H9 (cell line): ENCODE measurements around the gene KRTAP5-10. TPM values are rescaled to one million over a fixed set of nuclear protein-coding genes. Genes with fewer than 3 reads are reported as not detected.

Experiments
- DNase-seq: peaks from one replicate; pipeline ENCODE4 v3.0.0-alpha.2; 2017
- H2AFZ ChIP-seq: one replicate; pipeline ENCODE4 v1.6.1; 2013; ENCODE audit warnings: mild to moderate bottlenecking, low read length, control low read depth, moderate library complexity
- H2AK5ac ChIP-seq: 2 replicates; pipeline ENCODE4 v1.6.1; 2013; ENCODE audit warnings: low read length, control low read depth, mixed read lengths; ENCODE audit not compliant: insufficient read length
- H2BK120ac ChIP-seq: one replicate; pipeline ENCODE4 v1.6.1; 2013; ENCODE audit warnings: low read depth, mild to moderate bottlenecking, low read length, control low read depth, inconsistent platforms; ENCODE audit not compliant: poor library complexity, severe bottlenecking
- H2BK12ac ChIP-seq: 2 replicates; pipeline ENCODE4 v1.6.1; 2013; ENCODE audit warnings: low read length, control low read depth, mixed read lengths, low read depth; ENCODE audit not compliant: insufficient read length
- H2BK15ac ChIP-seq: 2 replicates; pipeline ENCODE4 v1.6.1; 2013; ENCODE audit warnings: low read depth, low read length, control low read depth
- H2BK20ac ChIP-seq: one replicate; pipeline ENCODE4 v1.6.1; 2013; ENCODE audit warnings: low read depth, mild to moderate bottlenecking, low read length, control low read depth, inconsistent platforms; ENCODE audit not compliant: poor library complexity, severe bottlenecking
- H2BK5ac ChIP-seq: 2 replicates; pipeline ENCODE4 v1.6.1; 2013; ENCODE audit warnings: low read length, control low read depth, mixed read lengths; ENCODE audit not compliant: insufficient read length
- H3K14ac ChIP-seq: 2 replicates; pipeline ENCODE4 v1.6.1; 2013; ENCODE audit warnings: low read length, control low read depth; ENCODE audit not compliant: insufficient read depth
- H3K18ac ChIP-seq: 2 replicates; pipeline ENCODE4 v1.6.1; 2013; ENCODE audit warnings: low read depth, mild to moderate bottlenecking, mixed read lengths, low read length, control low read depth; ENCODE audit not compliant: insufficient read length
- H3K23ac ChIP-seq: 2 replicates; pipeline ENCODE4 v1.6.1; 2013; ENCODE audit warnings: low read length, control low read depth, mixed read lengths, low read depth; ENCODE audit not compliant: insufficient read length
- H3K23me2 ChIP-seq: 2 replicates; pipeline ENCODE4 v1.6.1; 2013; ENCODE audit warnings: low read depth, mild to moderate bottlenecking, mixed read lengths, low read length, control low read depth; ENCODE audit not compliant: insufficient read length, poor library complexity, severe bottlenecking
- H3K27ac ChIP-seq: 2 replicates; pipeline ENCODE4 v1.5.1; 2013; ENCODE audit warnings: low read length, control low read depth, mixed read lengths, low read depth; ENCODE audit not compliant: insufficient read length
- H3K27me3 ChIP-seq: 2 replicates; pipeline ENCODE4 v1.6.1; 2013; ENCODE audit warnings: low read length, control low read depth, inconsistent platforms; ENCODE audit not compliant: insufficient read depth
- H3K4ac ChIP-seq: 2 replicates; pipeline ENCODE4 v1.6.1; 2013; ENCODE audit warnings: low read depth, mild to moderate bottlenecking, control low read depth, inconsistent platforms, low read length, moderate library complexity
- H3K4me1 ChIP-seq: 2 replicates; pipeline ENCODE4 v1.6.1; 2013; ENCODE audit warnings: low read length, control low read depth, inconsistent platforms; ENCODE audit not compliant: insufficient read depth
- H3K4me2 ChIP-seq: 2 replicates; pipeline ENCODE4 v1.6.1; 2013; ENCODE audit warnings: low read length, control low read depth, mixed read lengths; ENCODE audit not compliant: insufficient read length, insufficient read depth
- H3K56ac ChIP-seq: 2 replicates; pipeline ENCODE4 v1.6.1; 2013; ENCODE audit warnings: low read depth, mild to moderate bottlenecking, mixed read lengths, low read length, control low read depth; ENCODE audit not compliant: insufficient read length
- H3K79me1 ChIP-seq: 2 replicates; pipeline ENCODE4 v1.6.1; 2013; ENCODE audit warnings: low read depth, mild to moderate bottlenecking, moderate library complexity, low read length, control low read depth, inconsistent platforms; ENCODE audit not compliant: insufficient read depth, poor library complexity, severe bottlenecking
- H3K79me2 ChIP-seq: 2 replicates; pipeline ENCODE4 v1.6.1; 2013; ENCODE audit warnings: low read length, control low read depth, inconsistent platforms; ENCODE audit not compliant: insufficient read depth
- H3K9ac ChIP-seq: 2 replicates; pipeline ENCODE4 v1.6.1; 2013; ENCODE audit warnings: low read length, control low read depth, mixed read lengths; ENCODE audit not compliant: insufficient read length; ENCODE audit errors: extremely low read depth
- H3K9me3 ChIP-seq: one replicate; pipeline ENCODE4 v1.6.1; 2013; ENCODE audit warnings: low read depth, low read length, inconsistent platforms; ENCODE audit not compliant: control insufficient read depth
- H3T11ph ChIP-seq: one replicate; pipeline ENCODE4 v1.6.1; 2013; ENCODE audit warnings: mild to moderate bottlenecking, low read length, control low read depth, inconsistent platforms
- H4K20me1 ChIP-seq: one replicate; pipeline ENCODE4 v1.6.1; 2013; ENCODE audit not compliant: control insufficient read depth, insufficient read length, insufficient read depth
- H4K5ac ChIP-seq: 2 replicates; pipeline ENCODE4 v1.6.1; 2013; ENCODE audit warnings: low read depth, mild to moderate bottlenecking, mixed read lengths, low read length, control low read depth; ENCODE audit not compliant: insufficient read length
- H4K8ac ChIP-seq: replicated peaks from 2 replicates; pipeline ENCODE4 v1.6.1; 2013; ENCODE audit warnings: low read length, control low read depth, mixed read lengths, low read depth; ENCODE audit not compliant: insufficient read length
- H4K91ac ChIP-seq: 2 replicates; pipeline ENCODE4 v1.6.1; 2013; ENCODE audit warnings: low read depth, mild to moderate bottlenecking, moderate library complexity, mixed read lengths, low read length, control low read depth; ENCODE audit not compliant: insufficient read length
- H3K27ac Mint-ChIP-seq, 3 experiments: 2 replicates in 2 of 3; 3 replicates in 1 of 3; pipeline ENCODE4 v1.8.0; 2020 to 2021; ENCODE audit warnings: mixed read lengths in 3 of 3, mild to moderate bottlenecking in 1 of 3, moderate library complexity in 1 of 3
- H3K27me3 Mint-ChIP-seq: 2 replicates; pipeline ENCODE4 v1.8.0; 2021; ENCODE audit warnings: low read depth, mild to moderate bottlenecking, moderate library complexity, mixed read lengths
- H3K36me3 Mint-ChIP-seq, 3 experiments: 2 replicates in 2 of 3; 3 replicates in 1 of 3; pipeline ENCODE4 v1.8.0; 2020 to 2021; ENCODE audit warnings: low read depth in 3 of 3, mixed read lengths in 3 of 3; ENCODE audit not compliant: insufficient read depth in 1 of 3
- H3K4me1 Mint-ChIP-seq, 2 experiments: 2 replicates each; pipeline ENCODE4 v1.8.0; 2020; ENCODE audit warnings: mixed read lengths in 2 of 2
- H3K4me3 Mint-ChIP-seq, 2 experiments: 2 replicates in 1 of 2; 3 replicates in 1 of 2; pipeline ENCODE4 v1.8.0; 2020 to 2021; ENCODE audit warnings: mild to moderate bottlenecking in 2 of 2, mixed read lengths in 2 of 2, moderate library complexity in 1 of 2
- H3K9me3 Mint-ChIP-seq, 2 experiments: 2 replicates in 1 of 2; 3 replicates in 1 of 2; pipeline ENCODE4 v1.8.0; 2020; ENCODE audit warnings: mild to moderate bottlenecking in 2 of 2, mixed read lengths in 2 of 2, moderate library complexity in 1 of 2
- WGBS: extraction: QIAGEN DNeasy Blood & Tissue Kit; methylation state at CpG from one replicate; pipeline ENCODE4 v1.1.7; 2013; ENCODE audit warnings: missing lambda C conversion rate, low lambda C conversion rate, mixed read lengths; ENCODE audit not compliant: insufficient read length; ENCODE audit errors: extremely low coverage; 5-methylcytosine and 5-hydroxymethylcytosine counted together
- total RNA-seq: library from RNA; stranded (reverse); gene quantifications from 2 replicates; pipeline ENCODE4 v1.2.1, GENCODE V29; 2021
- TF ChIP-seq, protein P1 (sequence below): fragments of 200-600 bp; sonication (generic); conservative IDR thresholded peaks from 3 replicates; pipeline ENCODE4 v1.8.0; 2021; ENCODE audit warnings: antibody characterized with exemption, mild to moderate bottlenecking

KRTAP5-10 gene
- total RNA-seq, 1 experiment from 2014 or later = not detected

DNA sequence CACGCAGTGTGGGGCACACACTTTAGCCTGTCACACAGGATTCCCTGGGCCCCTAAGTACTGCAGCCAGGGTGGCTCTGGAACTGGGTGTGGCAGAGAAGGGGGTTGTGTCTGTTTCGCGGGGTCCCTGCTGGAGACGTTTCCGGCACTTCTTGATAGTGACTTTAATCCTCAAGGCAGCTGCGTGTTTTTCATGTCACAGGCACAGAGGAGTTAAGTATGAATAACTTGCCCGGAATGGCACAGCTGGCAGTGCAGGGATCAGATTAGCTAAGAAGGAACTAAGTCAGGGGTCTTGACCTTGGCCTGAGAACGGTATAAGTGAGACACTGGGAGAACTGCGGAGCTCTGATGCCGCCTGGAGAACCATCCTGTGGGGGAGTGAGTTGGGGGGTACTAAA, 45.8 kb upstream of the KRTAP5-10 start:
- no peak overlapping the region for H2AFZ ChIP-seq
- H3K4me2 ChIP-seq = no peak overlapping the region

More for the DNA sequence above, 45.8 kb upstream of the KRTAP5-10 start:
- Histone ChIP-seq H3K18ac (no peak overlapping the region), H3K23me2 (no peaks in the 10 kb centered on the region), H3K14ac (no peak overlapping the region), H3K79me1 (no peaks in the 10 kb centered on the region), H3K4ac (no peak overlapping the region), H3T11ph (no peak overlapping the region), H3K27ac (no peak overlapping the region), H2BK120ac (no peak overlapping the region), H3K79me2 (no peaks in the 10 kb centered on the region), H4K8ac (no peak overlapping the region), H4K20me1 (no peaks in the 10 kb centered on the region), H3K4me1 (no peaks in the 10 kb centered on the region), H3K23ac (no peak overlapping the region), H3K27me3 (no peaks in the 10 kb centered on the region), H4K91ac (no peak overlapping the region), H3K9ac (no peak overlapping the region), H2AK5ac (no peak overlapping the region), H2BK15ac (no peak overlapping the region), H3K9me3 (no peaks in the 10 kb centered on the region), H2BK20ac (no peak overlapping the region), H4K5ac (no peak overlapping the region), H2BK12ac (no peak overlapping the region), H3K56ac (no peak overlapping the region), H2BK5ac (no peak overlapping the region)
- Mint-ChIP-seq H3K36me3 (no peaks in the 10 kb centered on the region), H3K4me1 (no peaks in the 10 kb centered on the region), H3K4me3 (no peak overlapping the region), H3K27ac (peak overlapping the region in 1 of 3 experiments; percentile 52; a peak in 1 of 7 replicates), H3K27me3 (no peaks in the 10 kb centered on the region), H3K9me3 (peaks cover 0 to 4% of the 10 kb centered on the region in 2 experiments; a peak in 1 of 5 replicates)
- no peak for DNase-seq
- no CpG with 5 or more reads among the region's 10 CpGs for WGBS
- TF ChIP-seq, protein P1, sequence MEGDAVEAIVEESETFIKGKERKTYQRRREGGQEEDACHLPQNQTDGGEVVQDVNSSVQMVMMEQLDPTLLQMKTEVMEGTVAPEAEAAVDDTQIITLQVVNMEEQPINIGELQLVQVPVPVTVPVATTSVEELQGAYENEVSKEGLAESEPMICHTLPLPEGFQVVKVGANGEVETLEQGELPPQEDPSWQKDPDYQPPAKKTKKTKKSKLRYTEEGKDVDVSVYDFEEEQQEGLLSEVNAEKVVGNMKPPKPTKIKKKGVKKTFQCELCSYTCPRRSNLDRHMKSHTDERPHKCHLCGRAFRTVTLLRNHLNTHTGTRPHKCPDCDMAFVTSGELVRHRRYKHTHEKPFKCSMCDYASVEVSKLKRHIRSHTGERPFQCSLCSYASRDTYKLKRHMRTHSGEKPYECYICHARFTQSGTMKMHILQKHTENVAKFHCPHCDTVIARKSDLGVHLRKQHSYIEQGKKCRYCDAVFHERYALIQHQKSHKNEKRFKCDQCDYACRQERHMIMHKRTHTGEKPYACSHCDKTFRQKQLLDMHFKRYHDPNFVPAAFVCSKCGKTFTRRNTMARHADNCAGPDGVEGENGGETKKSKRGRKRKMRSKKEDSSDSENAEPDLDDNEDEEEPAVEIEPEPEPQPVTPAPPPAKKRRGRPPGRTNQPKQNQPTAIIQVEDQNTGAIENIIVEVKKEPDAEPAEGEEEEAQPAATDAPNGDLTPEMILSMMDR = no peak
